ENCODE data around the gene PDCD4. TPM values are rescaled to one million over a fixed set of nuclear protein-coding genes. Genes with fewer than 3 reads are reported as not detected.
"Not testable (repeated sequence)": the region's sequence is repeated elsewhere in the genome, so short reads cannot be mapped to it uniquely, and the experiment has no call there.

The PDCD4 gene
- total and polyA plus RNA-seq, 4 donors = 14.7 to 94.4 (median 25.1) TPM

- H3K27me3 ChIP-seq (ENCODE audit: control insufficient read depth in 4 of 4, insufficient read depth in 4 of 4, low read length in 3 of 4); H3K9ac ChIP-seq (ENCODE audit: low read depth in 1 of 2, low read length in 2 of 2); DNase-seq (ENCODE audit: low spot score); H3K9me3 ChIP-seq (ENCODE audit: control insufficient read depth in 4 of 4, low read length in 3 of 4); H3K4me3 ChIP-seq (ENCODE audit: low read depth in 1 of 3, low read length in 3 of 3); H3K36me3 ChIP-seq (ENCODE audit: control insufficient read depth in 4 of 4, insufficient read depth in 3 of 4, low read depth in 1 of 4, low read length in 3 of 4): not testable (repeated sequence)
- Histone ChIP-seq H3K27ac (ENCODE audit: low read depth in 1 of 2, low read length in 2 of 2) (peak overlapping the region; percentile 21 to 22), H3K4me1 (ENCODE audit: control insufficient read depth in 4 of 4, insufficient read depth in 4 of 4, low read length in 3 of 4) (peaks cover 0 to 16% (median 6%) of the 10 kb centered on the region in 4 donors)
- TF ChIP-seq HNF4A (conservative IDR thresholded peaks at IDR 0.05) = peak in 1 of 2 donors; percentile 28
- whole genome bisulfite sequencing = 69% methylated on average over 8 of the region's 8 CpGs
Measured at GRCh38 chr10:110867011-110867806, 4.5 kb upstream of the PDCD4 start.

- H3K9me3 ChIP-seq (ENCODE audit: control insufficient read depth in 4 of 4, low read length in 3 of 4) = no peaks in the 10 kb centered on the region
- peaks cover 0 to 16% (median 6%) of the 10 kb centered on the region in 4 donors for H3K4me1 ChIP-seq (ENCODE audit: control insufficient read depth in 4 of 4, insufficient read depth in 4 of 4, low read length in 3 of 4)
- WGBS = 79% methylated on average over 4 of the region's 4 CpGs
- peak overlapping the region in 1 of 2 donors; percentile 22 for H3K27ac ChIP-seq (ENCODE audit: low read depth in 1 of 2, low read length in 2 of 2)
- DNase-seq (ENCODE audit: low spot score) = no peak
- no peaks in the 10 kb centered on the region for H3K27me3 ChIP-seq (ENCODE audit: control insufficient read depth in 4 of 4, insufficient read depth in 4 of 4, low read length in 3 of 4)
- no peak overlapping the region for H3K9ac ChIP-seq (ENCODE audit: low read depth in 1 of 2, low read length in 2 of 2)
- TF ChIP-seq NR2F2 (IDR thresholded peaks at IDR 0.05) (no peak), FOXA2 (IDR thresholded peaks at IDR 0.05) (no peak), ATF3 (IDR thresholded peaks at IDR 0.05) (no peak), YY1 (IDR thresholded peaks at IDR 0.05) (no peak), RXRA (IDR thresholded peaks at IDR 0.05) (no peak), RAD21 (IDR thresholded peaks at IDR 0.05) (no peak), JUND (IDR thresholded peaks at IDR 0.05) (no peak), HNF4A (conservative IDR thresholded peaks at IDR 0.05) (no peak), HNF4G (IDR thresholded peaks at IDR 0.05) (no peak), GABPA (IDR thresholded peaks at IDR 0.05 in 1 of 2, conservative IDR thresholded peaks at IDR 0.05 in 1 of 2) (no peak), FOXA1 (IDR thresholded peaks at IDR 0.05) (no peak), ZBTB33 (IDR thresholded peaks at IDR 0.05) (no peak), CTCF (IDR thresholded peaks at IDR 0.05; ENCODE audit: low read depth, low read length, missing input control) (no peak), TAF1 (conservative IDR thresholded peaks at IDR 0.05) (no peak), SP1 (IDR thresholded peaks at IDR 0.05) (no peak), MAX (IDR thresholded peaks at IDR 0.05) (no peak), REST (IDR thresholded peaks at IDR 0.05) (no peak), EGR1 (IDR thresholded peaks at IDR 0.05; ENCODE audit: low read depth in 2 of 2) (no peak)
- H3K36me3 ChIP-seq (ENCODE audit: control insufficient read depth in 4 of 4, insufficient read depth in 3 of 4, low read depth in 1 of 4, low read length in 3 of 4) = no peaks in the 10 kb centered on the region
- H3K4me3 ChIP-seq (ENCODE audit: low read depth in 1 of 3, low read length in 3 of 3) = no peak overlapping the region
Measured at GRCh38 chr10:110867807-110868465, 3.8 kb upstream of the PDCD4 start.

Data from liver (tissue), 9 donors.